ENCODE data around the gene TRPM2. TPM values are rescaled to one million over a fixed set of nuclear protein-coding genes. Genes with fewer than 3 reads are reported as not detected.

TRPM2 gene
- total RNA-seq, 2 donors from 2014 or later, result 1.6 to 12.5 TPM

DNA sequence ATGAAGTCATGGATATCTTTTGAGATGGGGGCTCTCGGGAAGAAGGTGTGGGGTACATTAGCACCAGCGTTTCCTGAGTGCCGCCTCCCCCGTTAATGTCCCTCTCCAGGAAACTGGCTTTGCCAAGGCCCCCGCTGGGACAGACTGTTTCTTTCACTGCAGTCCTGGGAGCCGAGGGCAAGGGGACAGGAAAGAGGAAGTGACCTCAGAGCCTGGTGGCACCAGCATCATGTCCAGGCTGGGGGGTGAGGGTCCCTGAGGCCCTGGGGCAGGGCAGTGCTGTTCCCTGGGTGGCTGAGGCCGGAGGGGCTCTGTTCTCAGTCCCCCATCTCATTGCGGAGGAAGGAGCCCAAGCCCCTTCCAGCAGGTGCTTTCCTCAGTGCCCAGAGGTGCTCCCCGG, 47.7 kb upstream of the TRPM2 start:
- H3K27ac Mint-ChIP-seq, result no peak overlapping the region
- no peak overlapping the region for H3K4me3 Mint-ChIP-seq
- Histone ChIP-seq H3K27ac (ENCODE audit: low read depth, low read length) (no peak overlapping the region), H3K36me3 (ENCODE audit: control insufficient read depth, insufficient read depth, low read length) (peaks cover 40% of the 10 kb centered on the region), H3K9ac (ENCODE audit: extremely low read depth, low read length, poor library complexity, severe bottlenecking) (no peak overlapping the region), H3K4me3 (ENCODE audit: low read length) (no peak overlapping the region), H3K9me3 (ENCODE audit: control insufficient read depth, low read length) (no peaks in the 10 kb centered on the region), H3K27me3 (ENCODE audit: control insufficient read depth, insufficient read depth, low read length, poor library complexity, severe bottlenecking) (no peaks in the 10 kb centered on the region), H3K4me1 (ENCODE audit: control insufficient read depth, insufficient read depth, low read length) (peaks cover 13% of the 10 kb centered on the region)
- peaks cover 15% of the 10 kb centered on the region for H3K36me3 Mint-ChIP-seq (ENCODE audit: low read depth)
- peaks cover 21% of the 10 kb centered on the region for H3K4me1 Mint-ChIP-seq
- WGBS, 2 experiments (ENCODE audit: insufficient coverage in 1 of 2, insufficient read length in 1 of 2), result 88 to 93% methylated on average over 6 to 9 of the region's 9 CpGs
- DNase-seq, result no peak
- TF ChIP-seq, protein P1, sequence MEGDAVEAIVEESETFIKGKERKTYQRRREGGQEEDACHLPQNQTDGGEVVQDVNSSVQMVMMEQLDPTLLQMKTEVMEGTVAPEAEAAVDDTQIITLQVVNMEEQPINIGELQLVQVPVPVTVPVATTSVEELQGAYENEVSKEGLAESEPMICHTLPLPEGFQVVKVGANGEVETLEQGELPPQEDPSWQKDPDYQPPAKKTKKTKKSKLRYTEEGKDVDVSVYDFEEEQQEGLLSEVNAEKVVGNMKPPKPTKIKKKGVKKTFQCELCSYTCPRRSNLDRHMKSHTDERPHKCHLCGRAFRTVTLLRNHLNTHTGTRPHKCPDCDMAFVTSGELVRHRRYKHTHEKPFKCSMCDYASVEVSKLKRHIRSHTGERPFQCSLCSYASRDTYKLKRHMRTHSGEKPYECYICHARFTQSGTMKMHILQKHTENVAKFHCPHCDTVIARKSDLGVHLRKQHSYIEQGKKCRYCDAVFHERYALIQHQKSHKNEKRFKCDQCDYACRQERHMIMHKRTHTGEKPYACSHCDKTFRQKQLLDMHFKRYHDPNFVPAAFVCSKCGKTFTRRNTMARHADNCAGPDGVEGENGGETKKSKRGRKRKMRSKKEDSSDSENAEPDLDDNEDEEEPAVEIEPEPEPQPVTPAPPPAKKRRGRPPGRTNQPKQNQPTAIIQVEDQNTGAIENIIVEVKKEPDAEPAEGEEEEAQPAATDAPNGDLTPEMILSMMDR (conservative IDR thresholded peaks at IDR 0.05), result no peak
- H3K27me3 Mint-ChIP-seq (ENCODE audit: insufficient read depth), result no peaks in the 10 kb centered on the region
- no peaks in the 10 kb centered on the region for H3K9me3 Mint-ChIP-seq

DNA sequence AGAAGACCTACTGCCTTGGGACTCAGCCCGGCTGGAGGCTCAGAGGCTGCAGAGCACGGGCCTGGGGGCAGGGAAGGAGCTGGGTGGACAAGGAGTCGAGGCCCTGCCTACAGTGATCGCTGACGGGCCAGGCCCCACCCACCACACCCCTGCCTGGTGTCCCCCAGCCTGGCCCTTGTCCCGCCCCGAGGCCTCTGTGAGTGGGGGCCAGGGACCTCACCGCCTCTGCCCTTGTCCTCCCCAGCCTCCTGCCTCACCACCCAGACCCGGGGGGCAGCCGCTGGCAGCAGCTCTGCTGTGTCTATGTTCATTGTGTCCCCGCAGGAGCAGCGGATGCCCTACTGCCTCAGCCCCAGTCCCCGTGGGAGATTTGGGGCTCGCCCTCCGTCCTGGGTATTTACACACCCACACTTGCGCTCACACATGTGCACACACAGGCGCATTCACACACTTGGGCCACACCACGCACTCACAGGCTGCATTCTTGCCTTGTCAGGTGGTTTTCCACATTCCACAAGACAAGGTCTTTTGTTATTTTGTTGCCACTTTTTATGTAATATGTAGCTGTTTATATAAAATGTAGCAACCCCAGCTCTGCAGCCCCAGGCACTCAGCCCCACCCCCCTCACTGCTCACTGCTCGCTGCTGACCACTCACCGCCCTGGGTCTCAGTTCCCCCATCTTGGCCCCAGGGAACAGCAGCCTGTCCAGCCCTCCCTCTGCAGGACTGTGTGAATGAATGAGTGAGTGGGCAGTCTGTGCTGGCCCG, 46.3 kb upstream of the TRPM2 start:
- Mint-ChIP-seq H3K9me3 (no peaks in the 10 kb centered on the region), H3K27ac (peak overlapping the region; percentile 61), H3K36me3 (ENCODE audit: low read depth) (peaks cover 24% of the 10 kb centered on the region), H3K4me3 (no peak overlapping the region), H3K4me1 (peaks cover 17% of the 10 kb centered on the region), H3K27me3 (ENCODE audit: insufficient read depth) (no peaks in the 10 kb centered on the region)
- DNase-seq, result no peak
- Histone ChIP-seq H3K27ac (ENCODE audit: low read depth, low read length) (peak overlapping the region; percentile 44), H3K4me1 (ENCODE audit: control insufficient read depth, insufficient read depth, low read length) (peaks cover 10% of the 10 kb centered on the region), H3K27me3 (ENCODE audit: control insufficient read depth, insufficient read depth, low read length, poor library complexity, severe bottlenecking) (no peaks in the 10 kb centered on the region), H3K36me3 (ENCODE audit: control insufficient read depth, insufficient read depth, low read length) (peaks cover 53% of the 10 kb centered on the region), H3K4me3 (ENCODE audit: low read length) (no peak overlapping the region), H3K9me3 (ENCODE audit: control insufficient read depth, low read length) (no peaks in the 10 kb centered on the region), H3K9ac (ENCODE audit: extremely low read depth, low read length, poor library complexity, severe bottlenecking) (no peak overlapping the region)
- TF ChIP-seq, protein P1 (conservative IDR thresholded peaks at IDR 0.05), result no peak
- whole genome bisulfite sequencing, 2 experiments (ENCODE audit: insufficient coverage in 1 of 2, insufficient read length in 1 of 2), result 92 to 98% methylated on average over 8 to 21 of the region's 21 CpGs

DNA sequence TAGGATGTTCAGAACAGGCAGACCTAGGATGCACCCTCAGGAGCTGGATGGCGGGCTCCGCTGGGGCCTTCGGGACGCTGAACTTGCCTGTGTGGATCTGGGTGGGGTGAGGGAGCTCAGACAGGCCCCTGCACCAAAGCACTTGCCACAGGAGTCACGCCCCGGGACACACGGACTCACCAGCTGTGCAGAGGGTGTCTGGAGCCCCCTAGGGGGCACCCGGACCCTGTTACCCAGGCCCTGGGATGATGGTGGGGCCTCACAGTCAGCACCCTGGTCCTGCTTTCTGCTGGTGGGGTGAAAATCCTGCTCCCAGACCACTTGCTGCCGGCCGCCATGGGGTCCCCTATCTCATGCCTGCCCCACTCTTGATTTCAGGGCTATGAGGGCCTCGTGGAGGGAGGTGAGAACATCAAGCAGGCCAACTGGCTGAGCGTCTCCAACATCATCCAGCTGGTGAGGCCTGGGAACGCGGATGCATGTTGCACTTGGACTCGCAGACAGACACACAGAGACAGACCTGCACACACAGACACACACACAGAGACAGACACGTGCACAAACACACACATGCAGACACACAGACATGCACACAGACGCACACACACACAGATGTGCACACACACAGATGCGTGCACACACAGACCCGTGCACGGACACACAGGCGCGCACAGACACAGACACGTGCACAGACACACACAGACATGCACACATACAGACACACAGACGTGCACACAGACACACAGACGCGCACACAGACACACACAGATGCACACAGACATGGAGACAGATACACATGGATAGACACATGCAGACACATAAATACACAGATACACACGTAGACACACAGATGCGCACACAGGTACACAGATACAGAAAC, 42.6 kb upstream of the TRPM2 start:
- Histone ChIP-seq H3K9me3 (ENCODE audit: control insufficient read depth, low read length) (no peaks in the 10 kb centered on the region), H3K4me1 (ENCODE audit: control insufficient read depth, insufficient read depth, low read length) (no peaks in the 10 kb centered on the region), H3K36me3 (ENCODE audit: control insufficient read depth, insufficient read depth, low read length) (peaks cover 56% of the 10 kb centered on the region), H3K27ac (ENCODE audit: low read depth, low read length) (no peak overlapping the region), H3K9ac (ENCODE audit: extremely low read depth, low read length, poor library complexity, severe bottlenecking) (no peak overlapping the region), H3K27me3 (ENCODE audit: control insufficient read depth, insufficient read depth, low read length, poor library complexity, severe bottlenecking) (no peaks in the 10 kb centered on the region), H3K4me3 (ENCODE audit: low read length) (no peak overlapping the region)
- no peak for DNase-seq
- H3K36me3 Mint-ChIP-seq (ENCODE audit: low read depth), result peaks cover 27% of the 10 kb centered on the region
- no peaks in the 10 kb centered on the region for H3K4me1 Mint-ChIP-seq
- H3K27ac Mint-ChIP-seq, result no peak overlapping the region
- 92 to 96% methylated on average over 25 to 28 of the region's 28 CpGs for WGBS, 2 experiments (ENCODE audit: insufficient coverage in 1 of 2, insufficient read length in 1 of 2)
- TF ChIP-seq, protein P1 (conservative IDR thresholded peaks at IDR 0.05), result peak; percentile 26
- no peaks in the 10 kb centered on the region for H3K9me3 Mint-ChIP-seq
- H3K4me3 Mint-ChIP-seq, result no peak overlapping the region
- no peaks in the 10 kb centered on the region for H3K27me3 Mint-ChIP-seq (ENCODE audit: insufficient read depth)

All from endodermal cell (in vitro differentiated cells).